ENCODE data around the gene ATP6V1B1. TPM values are rescaled to one million over a fixed set of nuclear protein-coding genes. Genes with fewer than 3 reads are reported as not detected.

The ATP6V1B1 gene
- total RNA-seq, 2 experiments from 2014 or later: not detected

GRCh38 chr2:70889716-70890037, 46.0 kb upstream of the ATP6V1B1 start:
- Mint-ChIP-seq H3K4me1 (ENCODE audit: low read depth) (peaks cover 25% of the 10 kb centered on the region), H3K27ac (no peak overlapping the region), H3K27me3 (peaks cover 85% of the 10 kb centered on the region), H3K36me3 (ENCODE audit: low read depth) (no peaks in the 10 kb centered on the region), H3K9me3 (no peaks in the 10 kb centered on the region), H3K4me3 (peak overlapping the region; percentile 85)
- ChIA-PET CTCF (no interaction called here), POLR2A (no interaction called here)
- Histone ChIP-seq H3K4me3 (ENCODE audit: low read length) (no peak overlapping the region), H3K4me1 (ENCODE audit: insufficient read depth, low read length) (peaks cover 25% of the 10 kb centered on the region), H3K9me3 (ENCODE audit: control insufficient read depth in 1 of 2, insufficient read depth in 1 of 2, low read length in 2 of 2) (peaks cover 0 to 31% of the 10 kb centered on the region in 2 experiments), H3K27ac (ENCODE audit: low read depth in 1 of 2, low read length in 2 of 2) (no peak overlapping the region), H3K36me3 (ENCODE audit: insufficient read depth, low read length) (no peaks in the 10 kb centered on the region), H3K27me3 (ENCODE audit: control insufficient read depth in 1 of 2, insufficient read depth in 2 of 2, low read length in 2 of 2) (peaks cover 54 to 99% of the 10 kb centered on the region in 2 experiments)
- no peak for ATAC-seq (ENCODE audit: poor library complexity)
- no peak for DNase-seq
- TF ChIP-seq CTCF (IDR thresholded peaks at IDR 0.05): no peak
- intact Hi-C loops (cut with DNase I, micrococcal nuclease): no loop called here

- intact Hi-C loops (cut with DNase I, micrococcal nuclease): no loop called here
- Histone ChIP-seq H3K4me3 (ENCODE audit: low read length) (no peak overlapping the region), H3K4me1 (ENCODE audit: insufficient read depth, low read length) (peaks cover 25% of the 10 kb centered on the region), H3K27ac (ENCODE audit: low read depth in 1 of 2, low read length in 2 of 2) (no peak overlapping the region), H3K27me3 (ENCODE audit: control insufficient read depth in 1 of 2, insufficient read depth in 2 of 2, low read length in 2 of 2) (peaks cover 55 to 99% of the 10 kb centered on the region in 2 experiments), H3K36me3 (ENCODE audit: insufficient read depth, low read length) (no peaks in the 10 kb centered on the region), H3K9me3 (ENCODE audit: control insufficient read depth in 1 of 2, insufficient read depth in 1 of 2, low read length in 2 of 2) (peaks cover 0 to 26% of the 10 kb centered on the region in 2 experiments)
- H3K36me3 Mint-ChIP-seq (ENCODE audit: low read depth): no peaks in the 10 kb centered on the region
- no peak overlapping the region for H3K27ac Mint-ChIP-seq
- no peak for ATAC-seq (ENCODE audit: poor library complexity)
- DNase-seq: no peak
- POLR2A ChIA-PET: no interaction called here
- TF ChIP-seq CTCF (IDR thresholded peaks at IDR 0.05): no peak
- no peaks in the 10 kb centered on the region for H3K9me3 Mint-ChIP-seq
- no peak overlapping the region for H3K4me3 Mint-ChIP-seq
- peaks cover 94% of the 10 kb centered on the region for H3K27me3 Mint-ChIP-seq
- H3K4me1 Mint-ChIP-seq (ENCODE audit: low read depth): peaks cover 25% of the 10 kb centered on the region
- CTCF ChIA-PET: no interaction called here
Measured at GRCh38 chr2:70890469-70891065, 45.1 kb upstream of the ATP6V1B1 start.

- no peak overlapping the region for H3K4me3 ChIP-seq (ENCODE audit: low read length)
- peaks cover 0 to 34% of the 10 kb centered on the region in 2 experiments for H3K9me3 ChIP-seq (ENCODE audit: control insufficient read depth in 1 of 2, insufficient read depth in 1 of 2, low read length in 2 of 2)
- Mint-ChIP-seq H3K27ac (no peak overlapping the region), H3K4me3 (no peak overlapping the region), H3K27me3 (peaks cover 98% of the 10 kb centered on the region), H3K36me3 (ENCODE audit: low read depth) (no peaks in the 10 kb centered on the region), H3K9me3 (no peaks in the 10 kb centered on the region), H3K4me1 (ENCODE audit: low read depth) (peaks cover 29% of the 10 kb centered on the region)
- no peak for DNase-seq
- peaks cover 60 to 99% of the 10 kb centered on the region in 2 experiments for H3K27me3 ChIP-seq (ENCODE audit: control insufficient read depth in 1 of 2, insufficient read depth in 2 of 2, low read length in 2 of 2)
- no peak overlapping the region for H3K27ac ChIP-seq (ENCODE audit: low read depth in 1 of 2, low read length in 2 of 2)
- ATAC-seq (ENCODE audit: poor library complexity): no peak
- intact Hi-C loops (cut with DNase I, micrococcal nuclease): no loop called here
- ChIA-PET CTCF (no interaction called here), POLR2A (no interaction called here)
- TF ChIP-seq CTCF (IDR thresholded peaks at IDR 0.05): no peak
- H3K36me3 ChIP-seq (ENCODE audit: insufficient read depth, low read length): no peaks in the 10 kb centered on the region
- H3K4me1 ChIP-seq (ENCODE audit: insufficient read depth, low read length): peaks cover 23% of the 10 kb centered on the region
Measured at GRCh38 chr2:70891572-70892357, 43.9 kb upstream of the ATP6V1B1 start.

Data from CD4-positive, alpha-beta T cell (primary cell).